Fibroblast of lung (primary cell): ENCODE results near the gene PAFAH1B1. TPM values are rescaled to one million over a fixed set of nuclear protein-coding genes. Genes with fewer than 3 reads are reported as not detected.
"Not testable (repeated sequence)": the region's sequence is repeated elsewhere in the genome, so short reads cannot be mapped to it uniquely, and the experiment has no call there.

Experiments used
- DNase-seq, 2 donors: peaks; one replicate each; pipeline versions ENCODE4 v3.0.0 to v3.0.0-alpha.2; 2010; ENCODE audit warnings: low read depth in 2 of 2
- H2AFZ ChIP-seq: 2 replicates; pipeline ENCODE4 v1.5.1; 2012; ENCODE audit warnings: low read length, control low read depth, inconsistent platforms
- H3K27ac ChIP-seq: 2 replicates; pipeline ENCODE4 v1.5.1; 2011; ENCODE audit warnings: low read length, control low read depth; ENCODE audit not compliant: insufficient read depth
- H3K27me3 ChIP-seq: 2 replicates; pipeline ENCODE4 v1.5.1; 2011; ENCODE audit warnings: mild to moderate bottlenecking, low read length; ENCODE audit not compliant: control insufficient read depth, insufficient read depth
- H3K36me3 ChIP-seq: 2 replicates; pipeline ENCODE4 v1.5.1; 2011; ENCODE audit warnings: low read length; ENCODE audit not compliant: control insufficient read depth, insufficient read depth
- H3K4me1 ChIP-seq: 2 replicates; pipeline ENCODE4 v1.5.1; 2011; ENCODE audit warnings: low read length; ENCODE audit not compliant: control insufficient read depth, insufficient read depth; ENCODE audit errors: extremely low read depth
- H3K4me2 ChIP-seq: 2 replicates; pipeline ENCODE4 v1.5.1; 2011; ENCODE audit warnings: low read length, control low read depth; ENCODE audit not compliant: insufficient read depth; ENCODE audit errors: extremely low read depth
- H3K4me3 ChIP-seq, 4 experiments: fragments of 200-600 bp in 1 of 4; sonication (generic) in 1 of 4; replicated peaks in 1 of 4; 2 replicates each; pipeline ENCODE4 v1.5.1; 2011 to 2016; ENCODE audit warnings: low read length in 4 of 4, low read depth in 3 of 4, mild to moderate bottlenecking in 3 of 4, control low read depth in 2 of 4, inconsistent platforms in 1 of 4, mixed read lengths in 1 of 4; ENCODE audit not compliant: insufficient read depth in 1 of 4; ENCODE audit errors: control extremely low read depth in 1 of 4
- H3K79me2 ChIP-seq: 2 replicates; pipeline ENCODE4 v1.5.1; 2012; ENCODE audit warnings: mild to moderate bottlenecking, low read length, inconsistent platforms; ENCODE audit not compliant: control insufficient read depth, insufficient read depth
- H3K9ac ChIP-seq: 2 replicates; pipeline ENCODE4 v1.5.1; 2011; ENCODE audit warnings: mild to moderate bottlenecking, low read length, control low read depth; ENCODE audit not compliant: insufficient read depth
- H3K9me3 ChIP-seq: 2 replicates; pipeline ENCODE4 v1.5.1; 2012; ENCODE audit warnings: low read depth, low read length; ENCODE audit not compliant: control insufficient read depth, insufficient read depth
- H4K20me1 ChIP-seq: 2 replicates; pipeline ENCODE4 v1.5.1; 2011; ENCODE audit warnings: low read length; ENCODE audit not compliant: control insufficient read depth, insufficient read depth; ENCODE audit errors: extremely low read depth
- CTCF ChIP-seq, 2 donors: IDR thresholded peaks in 1 of 2; conservative IDR thresholded peaks in 1 of 2; 1 replicate in 1 of 2; 2 replicates in 1 of 2; pipeline ENCODE4 v1.5.1; 2011 to 2012; ENCODE audit warnings: low read length in 2 of 2, control low read depth in 1 of 2, inconsistent platforms in 1 of 2, low read depth in 1 of 2, mild to moderate bottlenecking in 1 of 2
- EZH2 ChIP-seq: IDR thresholded peaks from 2 replicates; pipeline ENCODE4 v1.5.1; 2012; ENCODE audit warnings: low read length, control low read depth, mild to moderate bottlenecking; ENCODE audit errors: missing control alignments
- polyA plus RNA-seq, 2 donors: library from polyadenylated mRNA; depleted of rRNA in 1 of 2; stranded (reverse) in 1 of 2; unstranded in 1 of 2; fragments of >200 nt; gene quantifications; 2 replicates each; pipeline ENCODE4 v1.2.1, GENCODE V29; 2011 to 2012; ENCODE audit warnings: missing spikeins in 1 of 2
- total RNA-seq: library from RNA; depleted of rRNA; stranded (reverse); fragments of >200 nt; gene quantifications from 2 replicates; pipeline ENCODE4 v1.2.1, GENCODE V29; 2014

PAFAH1B1 gene
- total and polyA plus RNA-seq, 2 donors (not counting 1 experiment from before 2014, with no cell fraction given), result 107 to 108 TPM

GRCh38 chr17:2697611-2698162, 104.2 kb downstream of the PAFAH1B1 start:
- Histone ChIP-seq H3K36me3 (peaks cover 26% of the 10 kb centered on the region), H4K20me1 (no peaks in the 10 kb centered on the region), H3K4me2 (no peak overlapping the region), H3K4me3 (no peak overlapping the region), H3K27ac (no peak overlapping the region), H3K9ac (no peak overlapping the region), H3K9me3 (no peaks in the 10 kb centered on the region), H3K27me3 (no peaks in the 10 kb centered on the region), H3K79me2 (no peaks in the 10 kb centered on the region), H3K4me1 (no peaks in the 10 kb centered on the region), H2AFZ (no peak overlapping the region)
- no peak for DNase-seq
- TF ChIP-seq CTCF (conservative IDR thresholded peaks at IDR 0.05 in 1 of 2, IDR thresholded peaks at IDR 0.05 in 1 of 2; ENCODE audit: low read depth in 1 of 2, low read length in 2 of 2) (no peak), EZH2 (no peak)

- not testable (repeated sequence) for H3K4me1 ChIP-seq, H3K27ac ChIP-seq, H3K79me2 ChIP-seq, H3K4me2 ChIP-seq, H3K4me3 ChIP-seq, H3K9ac ChIP-seq, DNase-seq, H3K27me3 ChIP-seq, H2AFZ ChIP-seq, H3K9me3 ChIP-seq, H4K20me1 ChIP-seq
- H3K36me3 ChIP-seq, result peaks cover 26% of the 10 kb centered on the region
Measured at GRCh38 chr17:2699216-2699805, 105.9 kb downstream of the PAFAH1B1 start.

- H3K9me3 ChIP-seq, result no peaks in the 10 kb centered on the region
- H3K4me3 ChIP-seq, result no peak overlapping the region
- H3K27me3 ChIP-seq, result no peaks in the 10 kb centered on the region
- no peak overlapping the region for H3K27ac ChIP-seq
- peaks cover 11% of the 10 kb centered on the region for H3K79me2 ChIP-seq
- H3K36me3 ChIP-seq, result peaks cover 26% of the 10 kb centered on the region
- peaks cover 3% of the 10 kb centered on the region for H4K20me1 ChIP-seq
- H2AFZ ChIP-seq, result no peak overlapping the region
- TF ChIP-seq CTCF (conservative IDR thresholded peaks at IDR 0.05 in 1 of 2, IDR thresholded peaks at IDR 0.05 in 1 of 2; ENCODE audit: low read depth in 1 of 2, low read length in 2 of 2), result no peak
- H3K4me1 ChIP-seq, result no peaks in the 10 kb centered on the region
- H3K4me2 ChIP-seq, result no peak overlapping the region
- H3K9ac ChIP-seq, result no peak overlapping the region
- DNase-seq, result no peak
Measured at GRCh38 chr17:2700030-2700490, 106.6 kb downstream of the PAFAH1B1 start.
